GM21381 (cell line): ENCODE results near the gene PADI1.

Experiments used
- ATAC-seq: cut with Tn5 transposase; IDR thresholded peaks from one replicate; pipeline ENCODE4 v1.9.1; 2021; ENCODE audit warnings: mild to moderate bottlenecking, moderate library complexity; ENCODE audit not compliant: unreplicated experiment

Gene PADI1

DNA sequence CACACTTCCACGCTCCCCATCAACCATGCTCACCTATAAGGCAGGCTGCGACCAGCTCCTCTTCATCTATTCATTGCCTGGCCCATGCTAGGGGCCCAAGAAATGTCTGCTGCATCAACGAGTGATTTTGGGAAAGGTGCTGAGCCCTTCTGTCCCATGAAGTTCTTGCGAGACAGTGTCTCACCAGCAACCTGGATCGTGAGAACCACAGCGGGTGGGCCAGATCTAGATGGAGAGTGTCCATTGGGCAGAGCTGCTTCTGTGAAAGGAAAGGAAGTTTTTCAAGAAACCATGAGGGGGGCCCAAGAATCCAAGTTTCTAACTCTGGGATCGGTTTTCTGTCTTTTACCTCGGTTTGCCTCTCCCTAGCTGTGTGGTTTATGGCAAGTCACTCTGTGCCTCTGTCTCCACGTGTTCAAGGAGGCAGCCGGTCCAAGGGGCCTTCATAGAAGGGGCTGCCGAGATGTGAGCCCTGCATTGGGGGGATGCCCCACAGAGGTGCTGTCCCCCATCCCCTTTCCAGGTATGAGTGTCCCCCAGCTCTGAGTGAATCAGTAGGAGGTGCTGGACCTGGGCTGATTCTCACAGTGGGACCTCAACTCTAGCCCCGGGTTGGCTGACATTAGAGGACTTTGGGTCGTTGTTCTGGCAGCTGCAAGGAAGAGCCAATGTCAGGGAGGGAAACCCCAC is 8.3 kb upstream of the PADI1 start:
- ATAC-seq: no peak

DNA sequence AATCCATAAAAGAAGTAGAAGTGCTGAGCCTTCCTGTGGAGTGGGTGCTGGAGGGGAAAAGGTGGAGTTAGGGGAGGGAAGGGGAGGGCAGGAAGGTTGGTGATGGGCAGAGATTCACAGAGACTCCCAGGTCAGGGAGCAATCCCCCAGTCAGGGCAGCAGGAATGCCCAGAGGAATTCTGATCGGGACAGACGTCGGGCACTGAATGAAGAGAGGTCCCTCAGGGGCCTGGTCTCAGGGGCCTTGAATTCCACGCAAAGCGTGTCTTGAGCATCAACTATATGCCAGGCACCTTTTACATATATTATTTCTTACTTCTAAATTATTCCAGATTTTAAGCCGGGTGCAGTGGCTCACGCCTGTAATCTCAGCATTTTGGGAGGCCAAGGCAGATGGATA is 7.2 kb upstream of the PADI1 start:
- ATAC-seq: no peak

DNA sequence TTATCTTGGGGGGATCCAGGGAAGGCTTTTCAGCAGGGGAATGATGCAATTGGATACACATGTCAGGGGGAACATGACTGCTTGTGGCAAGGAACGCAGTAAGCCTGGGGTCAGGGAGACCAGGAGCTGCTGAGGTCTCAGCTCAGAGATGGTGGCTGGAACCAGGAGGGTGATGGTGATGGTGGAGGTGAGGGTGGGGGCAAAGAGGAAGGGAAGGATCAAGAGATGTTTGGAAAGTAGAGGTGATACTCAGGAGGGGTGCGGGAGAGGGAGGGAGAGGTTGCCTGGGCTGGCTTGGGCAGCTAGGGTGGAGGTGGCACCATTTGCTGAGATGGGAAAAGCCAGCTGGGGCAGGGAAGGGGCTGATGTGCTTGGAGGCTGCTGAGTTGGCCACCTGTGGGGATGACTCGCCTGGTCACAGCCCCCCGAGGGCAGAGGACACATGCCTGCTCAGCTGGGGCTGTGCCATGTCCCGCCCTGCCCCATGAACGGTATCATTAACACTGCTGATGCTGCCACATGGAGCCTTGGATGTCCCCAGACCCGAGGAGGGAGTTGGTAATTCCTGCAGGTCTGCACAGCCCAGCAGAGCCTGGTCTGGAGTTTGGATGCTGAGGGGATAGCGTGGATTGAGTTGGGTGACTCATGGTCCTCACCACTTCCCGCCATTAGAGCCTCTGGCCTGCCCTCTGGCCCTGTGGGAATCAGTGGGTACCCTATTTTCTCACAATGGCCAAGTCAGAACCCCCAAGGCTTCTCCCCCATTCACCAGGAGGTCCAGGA is 6.3 kb upstream of the PADI1 start:
- no peak for ATAC-seq

DNA sequence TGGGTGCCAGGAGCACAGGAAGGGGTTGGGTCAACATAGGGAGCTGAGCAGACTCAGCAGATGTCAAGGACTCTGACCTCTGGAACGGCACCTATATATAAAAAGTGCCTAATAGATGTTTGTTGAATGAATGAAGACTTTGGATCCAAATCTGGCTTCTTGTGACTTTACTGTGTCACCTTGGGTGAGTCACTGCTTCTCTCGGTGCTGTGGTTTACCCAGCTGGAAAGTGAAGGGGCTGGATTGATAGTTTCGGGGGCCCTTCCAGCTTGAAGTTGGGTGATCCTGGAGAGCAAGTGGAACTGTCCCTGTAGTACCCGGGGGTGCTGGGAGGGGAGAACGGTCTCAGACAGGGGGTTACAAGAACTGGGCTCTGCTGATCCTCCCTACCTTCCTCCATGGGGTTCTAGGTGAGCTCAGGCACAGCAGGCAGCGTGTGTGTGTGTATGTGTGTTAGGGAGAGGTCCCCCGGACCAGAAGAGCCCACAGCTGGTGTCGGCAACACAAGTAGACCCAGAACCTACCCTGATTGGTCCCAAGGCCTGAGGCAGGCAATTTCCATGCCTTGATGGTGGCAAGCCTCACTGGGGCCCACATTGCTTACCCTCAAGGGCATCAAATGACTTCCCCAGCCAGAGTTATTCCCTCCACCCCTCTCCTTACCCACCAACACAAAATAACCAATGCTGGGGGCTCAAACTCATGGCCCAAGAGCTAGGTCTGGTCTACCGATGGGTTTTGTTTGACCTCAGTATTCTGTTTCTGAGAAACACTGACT is 5.5 kb upstream of the PADI1 start:
- no peak for ATAC-seq

DNA sequence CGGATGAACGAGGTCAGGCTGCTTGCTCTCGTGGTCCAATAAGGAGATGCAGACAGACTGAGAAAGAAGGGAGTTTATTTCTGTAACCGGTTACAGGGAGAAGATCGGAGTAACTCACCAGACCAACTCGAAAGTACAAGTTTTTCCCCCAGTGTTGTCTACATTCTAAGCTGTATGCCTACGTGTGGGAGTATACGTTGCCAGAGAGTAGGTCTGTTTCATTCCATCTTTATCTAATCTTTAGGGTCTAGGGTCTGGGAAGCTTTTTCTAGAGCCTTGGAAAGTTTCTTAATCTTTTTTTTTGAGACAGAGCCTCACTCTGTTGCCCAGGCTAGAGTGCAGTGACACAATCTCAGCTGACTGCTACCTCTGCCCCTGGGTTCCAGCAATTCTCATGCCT is 4.7 kb upstream of the PADI1 start:
- no peak for ATAC-seq

DNA sequence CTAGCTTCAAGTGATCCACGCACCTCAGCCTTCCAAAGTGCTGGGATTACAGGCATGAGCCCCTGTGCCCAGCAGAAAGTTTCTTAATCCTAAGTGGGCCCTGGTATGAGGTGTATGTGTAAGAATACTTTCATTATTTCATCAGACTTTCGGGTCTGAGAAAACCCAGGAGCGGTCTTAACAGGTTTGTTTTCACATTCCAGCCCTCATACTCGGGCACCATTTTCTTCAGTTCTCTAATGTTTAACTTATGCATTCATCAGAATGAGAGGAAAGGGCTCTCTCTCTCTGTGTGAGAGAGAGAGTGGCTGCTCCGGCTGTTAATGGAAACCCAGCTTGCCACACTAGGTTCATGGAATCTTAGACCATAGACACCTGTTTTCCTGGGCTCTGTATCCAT is 4.2 kb upstream of the PADI1 start:
- ATAC-seq: no peak

DNA sequence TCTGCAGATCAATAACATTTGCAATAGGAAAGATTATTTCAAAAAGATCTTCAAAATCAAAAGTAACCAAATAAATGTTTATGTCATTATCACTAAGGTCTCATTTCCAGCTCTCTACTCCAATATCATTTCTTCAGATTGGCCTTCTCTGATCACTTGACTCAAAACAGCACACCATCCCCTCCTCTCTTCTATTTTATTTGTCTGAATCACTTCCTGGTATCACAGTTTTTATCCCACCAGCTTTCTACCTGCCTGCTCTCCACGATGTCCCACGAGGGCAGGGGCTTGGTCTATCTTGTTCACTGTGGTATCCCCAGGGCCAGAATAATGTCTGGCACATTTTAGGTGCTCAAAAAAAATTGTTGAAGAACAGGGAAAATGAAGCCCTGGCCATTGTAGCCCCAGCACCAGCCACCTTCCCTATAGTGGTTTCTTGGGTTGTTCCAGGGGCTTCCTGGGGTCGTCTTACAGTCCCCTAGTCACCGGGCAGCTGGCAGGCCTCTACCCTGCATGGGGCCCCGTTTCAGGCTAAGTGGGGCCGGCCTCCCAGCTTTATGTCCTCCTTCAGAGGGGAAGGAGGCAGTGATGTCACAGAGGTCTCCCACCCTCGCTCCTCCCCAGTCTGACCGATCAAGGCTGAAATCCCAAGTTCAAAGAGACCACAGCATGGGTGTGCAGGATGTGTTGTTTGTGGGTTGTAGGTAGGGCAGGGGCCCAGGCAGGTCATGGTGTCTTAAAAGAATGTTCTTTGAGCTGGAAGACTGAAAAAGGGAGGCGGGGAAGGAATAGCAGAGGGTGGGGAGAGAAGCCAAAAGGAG is 3.5 kb upstream of the PADI1 start:
- no peak for ATAC-seq

DNA sequence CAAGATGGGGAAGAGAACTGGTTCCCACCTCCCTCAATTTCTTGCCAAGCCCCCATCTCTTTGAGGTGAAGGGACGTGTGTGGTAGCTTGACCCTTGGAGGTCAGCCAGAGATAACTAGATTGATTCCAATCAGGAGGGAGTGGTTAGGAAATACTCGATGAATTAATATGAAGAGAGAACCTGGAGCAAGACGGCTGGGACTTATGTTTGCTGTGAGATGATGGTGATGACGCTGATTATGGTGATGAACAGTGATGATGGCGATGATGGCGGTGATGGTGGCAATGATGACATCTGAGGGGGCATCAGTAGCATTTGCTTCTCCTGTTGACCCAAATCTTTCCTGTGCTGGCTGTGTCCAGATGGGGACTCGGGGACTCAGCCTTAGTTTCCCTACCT is 724 bp downstream of the PADI1 start:
- ATAC-seq: no peak

DNA sequence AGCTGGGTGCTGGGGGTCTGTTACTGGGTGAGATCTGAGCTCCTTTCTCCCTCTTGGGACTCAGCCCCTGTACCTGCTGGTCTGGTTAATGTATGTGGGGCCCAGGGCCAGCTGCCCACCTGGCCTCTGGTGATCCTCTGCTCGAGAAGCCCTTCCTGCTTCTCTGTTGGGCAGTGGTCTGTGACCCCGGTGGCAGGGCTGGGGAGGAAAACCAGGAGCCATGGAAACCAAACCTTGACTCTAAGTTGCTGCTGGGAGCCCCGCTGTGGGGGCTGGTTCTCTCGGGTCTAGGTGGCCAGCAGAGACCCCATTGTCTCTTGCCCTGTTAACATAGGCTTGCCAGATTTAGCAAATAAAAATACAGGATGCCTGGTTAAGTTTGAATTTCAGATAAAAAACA is 1.3 kb downstream of the PADI1 start:
- ATAC-seq: no peak

DNA sequence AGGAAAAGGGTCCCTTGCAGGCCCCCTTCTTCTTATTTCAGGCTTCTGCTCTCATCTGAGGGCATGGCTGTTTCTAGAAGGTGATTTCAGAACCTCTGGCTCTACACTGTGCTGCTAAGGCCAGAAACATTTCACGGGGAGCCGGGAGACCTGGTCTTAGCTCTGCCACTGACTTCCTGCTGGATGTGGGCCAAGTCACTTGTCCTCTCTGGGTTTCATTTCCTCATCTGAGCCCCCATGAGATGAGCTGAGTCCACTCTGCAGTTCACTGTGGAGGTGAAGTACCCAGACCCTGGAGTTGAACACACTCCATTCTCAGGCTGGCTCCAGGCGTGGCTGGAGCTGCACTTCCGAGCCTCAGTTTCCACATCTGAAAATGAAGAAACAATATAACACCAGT is 2.1 kb downstream of the PADI1 start:
- ATAC-seq: peak; percentile 44

DNA sequence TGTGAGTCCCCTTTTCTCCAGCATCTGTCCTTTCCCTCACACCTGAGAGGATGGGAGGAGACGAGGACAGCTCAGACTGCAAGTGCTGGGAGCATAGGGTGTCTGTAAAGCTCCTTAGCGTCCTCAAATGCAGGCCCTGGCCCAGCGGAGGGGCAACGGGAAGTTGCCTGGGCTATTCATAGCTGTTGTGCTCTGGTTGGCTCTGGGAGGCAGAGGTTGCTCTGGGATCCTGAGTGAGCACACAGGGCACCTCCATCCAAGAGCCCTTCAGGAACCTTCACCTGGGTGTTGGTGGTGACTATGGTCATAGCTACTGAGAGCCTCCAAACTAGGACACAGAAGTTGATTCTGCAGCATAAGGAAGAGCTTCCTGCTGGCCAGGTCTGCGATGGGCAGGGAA is 2.6 kb downstream of the PADI1 start:
- ATAC-seq: no peak

DNA sequence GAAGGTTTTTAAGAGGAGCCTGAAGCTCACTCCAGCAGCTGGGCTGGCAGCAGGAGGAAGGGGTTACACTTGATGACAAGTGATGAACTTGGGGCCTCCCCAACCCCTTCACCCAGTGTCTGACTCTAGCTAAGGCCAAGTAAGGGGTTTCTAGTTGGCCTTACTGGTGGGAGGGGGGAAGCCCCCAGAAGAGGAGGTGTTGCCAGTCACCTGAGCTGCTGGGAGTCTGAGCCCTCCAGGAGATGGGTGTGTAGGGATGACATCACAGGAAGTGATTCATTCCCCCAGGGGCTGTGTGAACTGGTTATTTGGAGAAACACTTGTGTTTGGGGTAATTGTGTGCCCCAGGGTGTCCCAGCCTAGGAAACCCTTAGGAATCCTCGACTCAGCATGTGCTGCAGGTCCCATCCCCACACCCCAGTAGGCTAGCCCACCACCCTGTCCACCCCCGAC is 3.1 kb downstream of the PADI1 start:
- peak; percentile 67 for ATAC-seq

DNA sequence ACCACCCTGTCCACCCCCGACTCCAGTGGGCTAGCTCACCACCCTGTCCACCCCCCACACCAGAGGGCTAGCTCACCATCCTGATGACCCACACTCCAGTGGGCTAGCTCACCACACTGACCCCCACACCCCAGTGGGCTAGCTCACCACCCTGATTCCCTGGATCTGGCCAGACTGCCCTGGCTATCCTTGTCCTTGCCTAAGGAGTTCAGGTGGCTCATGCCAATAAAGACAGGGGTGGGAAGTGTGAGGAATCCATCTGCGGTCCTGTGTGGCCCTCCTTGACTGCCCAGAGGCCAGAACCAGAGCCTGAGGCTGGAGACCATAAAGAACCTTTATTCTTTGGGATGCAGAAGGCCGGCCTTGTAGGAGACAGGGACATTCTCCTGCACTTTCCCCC is 3.6 kb downstream of the PADI1 start:
- no peak for ATAC-seq

DNA sequence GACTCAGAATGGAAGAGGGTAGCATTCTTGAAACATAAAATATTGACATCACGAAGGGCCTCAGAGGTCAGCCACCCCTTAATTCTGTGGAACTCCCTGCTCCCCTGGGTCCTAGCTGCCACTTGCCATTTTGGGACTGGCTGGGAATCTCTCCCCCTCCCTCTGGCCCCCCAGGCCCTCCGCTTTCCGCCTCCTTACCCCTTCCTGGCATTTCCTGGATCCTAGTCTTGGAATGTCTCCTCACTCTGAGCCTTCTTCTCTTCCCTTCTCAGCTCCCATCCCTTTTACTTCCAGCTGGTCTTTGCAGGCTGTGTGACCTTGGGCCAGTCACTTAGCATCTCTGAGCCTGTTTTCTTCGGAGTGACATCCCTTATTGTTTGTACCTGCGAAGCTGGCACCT is 4.5 kb downstream of the PADI1 start:
- ATAC-seq: no peak

DNA sequence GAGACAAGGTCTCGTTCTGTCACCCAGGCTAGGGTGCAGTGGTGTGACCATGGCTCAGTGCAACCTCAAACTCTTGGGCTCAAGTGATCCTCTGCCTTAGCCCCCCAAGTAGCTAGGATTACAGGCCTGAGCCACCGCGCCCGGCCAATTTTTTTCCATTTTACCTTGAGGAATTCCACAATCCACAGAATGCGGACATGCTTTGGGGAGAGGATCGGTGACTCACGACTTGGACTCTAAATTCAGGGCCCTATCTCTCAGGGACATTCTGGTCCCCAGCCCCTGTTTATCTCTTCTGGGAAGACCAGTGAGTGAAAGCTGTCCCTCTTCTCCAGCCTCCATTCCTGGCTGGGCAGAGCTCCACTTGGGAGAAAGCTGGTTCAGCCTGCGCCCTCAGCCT is 5.2 kb downstream of the PADI1 start:
- ATAC-seq: no peak

DNA sequence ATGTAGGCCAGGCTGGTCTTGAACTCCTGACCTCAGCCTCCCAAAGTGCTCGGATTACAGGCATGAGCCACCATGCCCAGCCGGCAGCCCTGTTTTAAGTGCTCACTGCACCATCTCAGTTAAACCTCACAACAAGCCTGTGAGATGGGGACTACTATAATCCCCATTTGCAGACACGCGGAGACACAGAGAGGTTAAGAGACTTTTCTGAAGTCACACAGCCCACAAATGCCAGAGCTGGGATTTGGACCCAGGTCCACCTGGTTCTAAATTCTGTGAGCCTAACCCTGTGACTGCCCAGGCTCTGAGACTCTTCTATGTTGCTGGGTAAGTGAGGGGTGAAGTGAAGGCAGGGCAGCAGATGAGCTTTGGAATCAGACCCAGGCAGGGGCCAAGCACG is 6.4 kb downstream of the PADI1 start:
- ATAC-seq: no peak

DNA sequence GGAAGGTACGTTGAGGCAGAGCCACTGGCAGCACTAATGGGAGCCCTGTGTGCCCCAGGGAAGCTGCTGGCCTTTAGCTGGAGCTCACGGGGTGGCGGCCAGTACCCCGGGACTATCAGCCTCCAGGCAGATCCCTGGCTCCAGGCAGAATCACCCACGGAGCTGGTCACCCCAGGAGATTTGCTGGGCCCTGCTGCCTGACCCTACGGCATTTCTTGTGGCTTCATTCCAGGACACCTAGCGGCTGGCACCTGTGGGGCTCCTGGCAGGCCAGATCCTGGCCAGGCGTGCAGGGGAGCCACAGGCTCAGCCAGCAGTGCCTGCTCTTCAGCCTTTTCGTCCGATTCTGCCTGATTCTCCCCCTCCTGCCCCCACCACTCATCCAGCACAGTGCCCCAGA is 7.1 kb downstream of the PADI1 start:
- ATAC-seq: no peak

DNA sequence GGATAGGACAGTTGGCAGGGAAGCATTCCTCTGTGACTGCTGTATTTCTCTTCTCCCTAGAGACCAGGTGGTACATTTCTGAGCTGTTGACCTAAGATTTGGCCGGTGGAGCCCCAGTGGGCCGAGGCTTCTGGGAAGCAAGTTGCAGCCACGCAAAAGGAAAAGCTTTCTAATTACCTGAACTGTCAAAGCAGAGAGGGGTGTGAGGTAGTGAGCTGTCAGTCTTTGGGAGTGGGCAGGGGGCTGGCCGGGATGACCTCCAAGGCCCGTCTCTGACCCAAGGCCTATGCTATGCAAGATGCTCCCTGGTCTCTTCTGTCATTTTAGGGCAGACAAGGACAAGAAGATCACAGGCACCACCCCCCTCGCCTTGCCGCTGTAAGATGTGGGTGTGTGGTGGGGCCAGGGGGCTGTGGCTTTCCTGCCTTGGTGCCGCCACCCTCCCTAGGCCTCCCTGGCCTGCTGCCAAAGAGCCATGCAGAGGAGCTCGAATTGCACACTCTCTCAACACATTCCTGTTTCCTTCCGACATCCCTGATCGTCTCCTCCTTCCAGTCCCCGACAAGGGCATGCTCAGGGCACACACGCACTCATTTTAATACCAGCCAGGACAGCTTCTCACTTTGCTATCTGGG is 7.7 kb downstream of the PADI1 start:
- ATAC-seq: no peak

DNA sequence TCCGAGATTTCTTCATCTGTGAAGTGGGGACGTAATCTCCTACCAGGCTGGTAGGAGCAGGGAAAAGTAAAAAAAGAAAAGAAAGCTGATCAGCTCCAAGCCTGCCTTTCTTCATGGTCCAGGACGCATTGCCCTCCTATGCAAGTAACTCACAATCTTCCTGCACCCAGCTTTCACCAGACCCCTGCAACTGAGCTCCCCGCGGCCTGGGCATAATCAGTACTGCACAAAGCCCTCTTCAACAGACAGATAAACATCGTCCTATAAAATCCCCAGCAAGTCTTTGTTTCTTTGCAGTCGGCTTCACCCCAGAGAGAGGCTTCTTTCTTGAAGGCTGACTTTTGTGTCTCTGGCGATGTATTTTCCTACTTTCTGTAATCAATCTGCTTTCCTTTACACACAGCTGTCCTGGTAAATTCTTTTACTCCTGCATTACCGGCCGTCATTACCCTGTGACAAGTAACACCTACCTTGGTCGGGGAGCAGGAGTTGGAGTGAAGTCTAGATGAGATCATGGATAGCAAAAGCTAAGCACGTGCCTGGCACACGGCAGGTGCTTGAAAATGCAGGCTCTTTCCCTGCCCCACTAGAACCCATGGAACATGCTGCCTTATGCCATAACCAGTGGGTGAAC is 8.3 kb downstream of the PADI1 start:
- ATAC-seq: no peak

DNA sequence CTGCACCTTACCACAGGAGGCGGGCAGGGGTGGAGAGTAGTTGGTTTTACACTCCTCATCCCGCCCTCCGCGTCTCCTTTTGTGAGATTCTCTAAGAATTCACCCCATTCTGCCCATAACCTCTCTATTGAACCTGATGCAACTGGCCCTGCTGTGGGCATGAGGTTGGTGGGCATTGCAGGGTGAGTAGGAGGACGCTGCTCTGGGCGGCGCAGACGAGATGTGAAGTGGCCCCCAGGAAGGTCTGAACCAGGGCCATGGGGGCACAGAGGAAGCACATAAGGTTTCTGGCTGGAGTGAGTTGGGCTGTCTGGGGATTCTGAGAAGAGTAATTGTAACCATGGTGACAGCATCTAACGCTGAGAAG is 8.8 kb downstream of the PADI1 start:
- ATAC-seq: no peak
